HG03520 (cell line): Measurements from ENCODE around the gene LIPA.

Experiments
- ATAC-seq: cut with Tn5 transposase; IDR thresholded peaks from one replicate; pipeline ENCODE4 v1.9.1; 2021; ENCODE audit warnings: mild to moderate bottlenecking, moderate library complexity; ENCODE audit not compliant: unreplicated experiment

Gene LIPA

GRCh38 chr10:89241486-89242344, 9.9 kb downstream of the LIPA start:
- ATAC-seq: no peak

DNA sequence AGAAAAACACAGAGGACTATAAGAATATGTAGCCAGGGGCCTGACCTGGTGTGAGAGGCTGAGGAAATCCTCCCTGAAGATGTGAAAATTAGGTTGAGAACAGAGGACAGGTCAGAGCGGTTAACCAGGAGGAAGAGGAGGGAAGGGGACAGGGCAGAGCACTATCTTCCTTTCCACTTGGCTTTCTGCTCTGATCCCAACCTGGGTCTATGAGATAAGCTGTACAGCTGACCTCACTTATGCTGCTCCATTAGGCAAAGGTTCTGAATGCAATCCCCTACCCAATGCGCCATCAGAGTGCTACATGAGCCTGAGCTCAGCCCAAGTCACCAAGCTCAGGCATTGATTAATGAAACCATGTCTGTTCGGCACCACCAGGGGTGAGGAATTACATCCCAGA, 10.5 kb downstream of the LIPA start:
- no peak for ATAC-seq

DNA sequence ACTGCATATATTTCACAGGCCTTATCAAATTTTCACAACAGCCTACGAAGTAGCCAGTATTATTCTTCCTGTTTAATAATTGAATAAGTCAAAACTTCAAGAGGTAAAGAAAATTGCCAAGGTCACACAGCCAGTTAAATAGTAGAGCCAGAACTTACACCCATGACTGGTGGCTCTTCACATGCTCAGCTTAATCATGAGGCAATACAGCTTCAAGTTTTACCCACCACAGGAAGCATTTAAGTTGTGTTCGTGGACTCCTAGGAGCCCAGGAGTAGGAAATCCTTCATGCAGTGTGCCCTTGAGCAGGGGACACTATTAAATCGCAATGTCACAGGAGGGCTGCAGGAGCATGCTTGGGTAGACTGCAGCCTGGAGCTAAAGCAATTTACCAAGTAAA, 11.1 kb downstream of the LIPA start:
- no peak for ATAC-seq

- no peak for ATAC-seq
Measured at GRCh38 chr10:89238956-89239644, 12.5 kb downstream of the LIPA start.

DNA sequence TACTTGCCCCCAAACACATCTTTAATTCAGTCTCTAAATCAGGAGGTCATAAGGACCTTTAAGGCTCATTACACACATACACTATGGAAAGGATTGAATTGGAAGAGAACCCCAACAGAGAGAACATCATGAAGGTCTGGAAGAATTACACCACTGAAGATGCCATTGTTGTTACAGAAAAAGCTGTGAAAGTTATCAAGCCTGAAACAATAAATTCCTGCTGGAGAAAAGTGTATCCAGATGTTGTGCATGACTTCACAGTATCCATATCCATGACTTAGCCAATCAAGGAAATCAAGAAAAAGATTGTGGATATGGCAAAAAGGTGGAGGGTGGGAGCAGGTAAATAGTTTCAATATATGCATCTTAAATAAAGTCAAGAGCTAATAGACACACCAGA, 13.7 kb downstream of the LIPA start:
- ATAC-seq: no peak

DNA sequence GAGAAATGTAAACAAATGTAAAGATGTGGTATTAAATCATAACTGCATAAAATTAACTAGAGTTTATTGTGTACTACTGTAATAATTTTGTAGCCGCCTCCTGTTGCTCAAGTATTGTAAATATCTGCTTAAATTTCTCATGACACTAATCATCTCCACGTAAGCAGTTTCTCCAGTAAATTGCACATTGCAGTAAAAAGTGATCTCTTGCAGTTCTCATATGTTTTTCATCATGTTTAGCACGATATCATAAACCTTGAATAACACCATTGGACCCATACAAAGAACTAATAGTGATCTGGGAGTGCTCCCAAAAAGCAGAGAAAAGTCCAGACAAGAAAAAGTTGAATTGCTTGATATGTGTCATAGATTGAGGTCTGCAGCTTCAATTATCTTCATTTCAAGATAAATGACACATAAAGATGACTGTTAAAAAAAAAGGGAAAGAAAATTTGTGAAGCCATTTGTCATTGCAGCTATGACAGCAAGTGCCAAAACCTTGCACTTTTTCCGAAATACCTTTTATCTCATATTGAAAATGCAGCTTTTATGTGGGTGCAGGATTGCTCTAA, 15.3 kb downstream of the LIPA start:
- no peak for ATAC-seq

DNA sequence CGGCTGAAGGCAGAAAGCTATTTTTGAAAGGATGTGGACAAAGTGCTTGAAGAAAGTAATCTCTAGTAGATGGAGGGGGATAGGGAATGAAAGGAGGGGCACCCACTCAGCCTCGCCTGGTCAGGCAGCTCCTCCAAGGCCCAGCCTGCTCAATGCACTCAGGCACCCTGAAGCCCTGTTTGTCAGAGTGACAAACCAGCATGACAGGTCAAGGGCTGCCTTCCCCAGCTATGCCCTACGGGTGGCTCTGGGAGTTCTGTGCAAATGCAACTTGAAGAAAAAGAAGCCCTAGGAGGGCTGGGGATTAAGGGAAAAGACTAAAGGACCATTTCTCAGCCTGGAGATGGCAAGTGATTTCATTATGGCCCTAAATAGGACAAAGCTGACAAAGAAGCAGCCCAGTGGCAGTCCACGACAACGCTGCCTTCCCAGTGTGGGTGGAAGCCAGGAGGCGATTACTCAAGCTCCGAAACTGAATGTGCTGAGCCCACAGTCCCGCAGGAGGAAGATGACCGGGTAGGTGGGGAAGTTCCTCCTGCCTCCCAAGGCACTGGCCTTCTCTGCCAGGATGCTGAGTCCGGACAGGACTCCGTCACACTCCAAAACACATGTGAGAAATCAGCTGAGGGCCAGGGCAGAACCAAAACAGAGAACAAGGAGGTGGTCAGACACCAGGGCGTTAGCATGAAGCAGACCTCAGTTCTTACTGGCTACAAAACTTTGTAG, 16.3 kb downstream of the LIPA start:
- ATAC-seq: no peak

GRCh38 chr10:89233033-89233432, 18.5 kb downstream of the LIPA start:
- ATAC-seq: no peak

GRCh38 chr10:89228962-89229361, 22.6 kb downstream of the LIPA start:
- no peak for ATAC-seq

DNA sequence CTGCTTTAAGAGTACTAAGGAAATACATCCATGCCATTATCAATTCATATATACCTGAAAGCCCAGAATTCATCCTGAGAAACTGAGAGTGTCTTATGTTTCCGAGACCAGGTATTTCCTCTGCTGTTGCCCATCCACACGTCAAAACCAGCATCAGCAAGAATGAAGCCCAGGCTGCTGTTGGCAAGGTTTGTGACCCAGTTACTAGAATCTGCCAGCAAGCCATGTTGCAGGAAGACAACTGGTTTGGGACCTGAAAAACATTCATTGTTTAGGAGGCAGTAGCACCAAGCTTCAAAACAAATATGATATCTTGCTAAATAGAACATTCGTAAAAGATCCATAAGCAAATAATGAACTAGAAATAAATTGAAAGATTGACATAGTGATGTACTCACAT, 23.4 kb downstream of the LIPA start:
- ATAC-seq: no peak

DNA sequence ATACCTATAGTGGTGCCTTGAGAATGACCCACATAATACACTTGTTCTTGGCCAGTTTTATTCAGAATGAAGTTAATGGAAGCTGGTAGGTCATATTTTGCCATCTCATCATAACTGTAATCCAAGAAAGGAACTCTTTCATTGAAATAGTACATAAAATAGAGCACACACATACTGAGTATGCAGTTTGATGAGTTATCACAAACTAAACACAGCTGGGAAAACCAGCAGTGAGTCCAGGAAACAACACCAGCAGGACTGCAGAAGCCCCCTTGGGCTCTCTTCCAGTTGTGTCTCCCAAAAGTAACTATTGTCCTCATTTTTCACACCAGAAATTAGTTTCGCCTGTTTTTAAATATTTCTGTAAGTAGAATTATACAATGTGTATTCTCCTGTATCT, 24.7 kb downstream of the LIPA start:
- no peak for ATAC-seq

DNA sequence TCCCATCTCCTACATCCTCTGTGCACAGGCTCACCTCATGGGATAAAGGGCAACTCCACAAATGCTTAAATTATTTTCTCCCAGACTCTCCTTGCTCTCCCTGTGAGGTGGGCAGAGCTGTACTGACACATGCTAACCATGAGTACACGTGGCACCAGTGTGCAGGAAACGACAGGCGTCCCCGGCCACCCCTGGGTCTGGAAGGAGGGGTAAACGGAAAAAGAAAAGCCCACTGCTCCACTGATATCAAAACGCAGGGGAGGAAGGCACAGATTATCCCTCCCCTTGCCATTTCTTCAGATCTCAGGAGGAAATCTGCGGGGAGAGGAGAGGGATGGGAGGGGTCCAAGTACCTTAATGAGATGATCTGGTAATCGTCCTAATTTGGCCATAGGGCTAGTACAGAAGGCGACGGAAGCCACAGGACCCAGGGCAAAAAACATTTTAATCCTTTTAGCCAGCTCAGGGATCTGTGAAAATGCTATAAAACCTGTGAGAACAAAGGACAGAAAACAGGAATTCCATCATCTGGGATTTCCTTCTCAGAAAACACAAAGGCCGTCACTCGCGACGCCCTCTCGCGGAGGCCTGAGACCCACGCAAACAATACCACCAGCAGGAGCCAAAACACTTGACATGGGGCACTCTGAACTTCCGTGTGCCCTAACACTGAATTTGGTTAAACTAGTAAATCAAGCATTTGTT, 26.7 kb downstream of the LIPA start:
- no peak for ATAC-seq

- ATAC-seq: no peak
Measured at GRCh38 chr10:89221919-89222318, 29.7 kb downstream of the LIPA start.

DNA sequence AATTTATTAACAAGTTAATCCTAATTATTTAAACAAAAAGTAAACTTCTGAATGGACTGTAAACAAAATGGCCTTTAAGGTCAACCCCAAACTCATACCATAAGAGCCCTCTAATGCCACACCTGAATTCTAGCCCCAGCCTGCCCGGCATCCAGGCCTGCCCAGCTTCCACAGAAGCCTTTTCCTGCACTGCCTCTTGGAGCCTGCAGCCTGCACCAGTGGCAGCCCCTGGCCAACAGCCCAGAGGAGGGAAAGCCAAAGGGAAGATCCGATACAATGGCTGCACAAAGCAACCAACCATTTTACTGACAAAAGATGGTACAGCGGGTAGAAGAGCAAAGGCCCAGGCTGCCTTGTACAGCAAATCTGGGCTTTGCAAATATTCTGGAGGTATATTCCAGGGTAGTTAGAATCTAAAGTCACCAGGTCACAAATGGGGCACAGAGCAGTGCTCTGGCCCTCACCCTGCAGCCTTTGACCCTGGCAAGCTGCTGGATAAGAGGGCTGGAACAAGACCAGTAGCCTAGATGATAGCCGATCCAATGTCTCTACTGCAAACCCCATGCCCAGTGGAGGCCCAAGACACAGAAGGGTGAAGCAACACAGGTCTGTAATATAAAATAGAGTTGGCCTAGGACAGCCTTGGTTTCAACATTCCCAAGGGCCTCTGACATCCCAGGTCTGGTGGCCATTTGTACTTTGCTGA, 31.9 kb downstream of the LIPA start:
- ATAC-seq: no peak

GRCh38 chr10:89217057-89217990, 34.3 kb downstream of the LIPA start:
- no peak for ATAC-seq

DNA sequence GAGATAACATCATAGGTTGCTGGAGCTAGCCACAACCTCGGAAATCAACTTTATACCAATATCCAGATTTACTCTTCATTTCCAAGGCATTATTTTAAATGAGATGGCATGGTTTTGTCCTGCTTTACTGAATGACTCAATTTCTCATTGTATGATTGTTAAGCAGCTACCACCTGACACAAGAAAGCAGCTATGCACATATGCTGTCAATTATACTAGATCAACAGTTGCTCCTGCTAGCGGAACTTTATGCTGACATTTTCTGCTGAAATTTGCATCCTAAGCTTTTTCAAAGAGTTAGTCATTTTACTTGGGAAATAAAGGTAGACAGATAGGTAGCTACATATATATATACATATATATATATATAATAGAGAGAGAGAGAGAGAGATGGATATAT, 35.5 kb downstream of the LIPA start:
- ATAC-seq: no peak

DNA sequence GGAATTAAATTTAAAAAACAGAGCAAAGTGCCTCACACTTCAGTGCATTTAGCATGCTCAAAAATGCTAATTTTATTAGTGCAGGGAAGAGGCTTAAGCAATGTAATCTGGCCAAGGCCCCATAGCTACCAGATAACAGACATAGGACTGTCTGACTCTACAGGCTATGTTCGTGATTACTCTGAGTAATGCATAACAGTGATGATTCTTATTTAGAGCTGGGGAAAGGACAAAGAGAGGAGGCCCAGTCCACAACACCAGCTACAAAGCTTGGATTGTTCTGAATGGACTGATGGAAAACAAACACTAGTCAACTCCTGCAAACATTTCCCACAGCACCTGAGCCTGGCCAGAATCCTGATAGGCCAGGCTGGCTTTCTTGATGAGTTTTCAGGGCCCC, 36.1 kb downstream of the LIPA start:
- no peak for ATAC-seq

GRCh38 chr10:89214566-89215165, 36.9 kb downstream of the LIPA start:
- no peak for ATAC-seq
